SK-N-DZ (cell line): ENCODE data around the gene CACNB1.
"Not testable (repeated sequence)": the region's sequence is repeated elsewhere in the genome, so short reads cannot be mapped to it uniquely, and the experiment has no call there.

Source experiments
- DNase-seq: peaks from one replicate; pipeline ENCODE4 v3.0.0-alpha.2; 2015; ENCODE audit warnings: low spot score

The CACNB1 gene

GRCh38 chr17:39151943-39152818 lies 45.3 kb downstream of the CACNB1 start:
- DNase-seq: no peak

GRCh38 chr17:39151150-39151942 lies 46.1 kb downstream of the CACNB1 start, which contains the start of gene PLXDC1:
Gene PLXDC1 (minus strand): TSS chr17:39151637. CDS start chr17:39151437, 200 bp downstream.
- no peak for DNase-seq

DNA sequence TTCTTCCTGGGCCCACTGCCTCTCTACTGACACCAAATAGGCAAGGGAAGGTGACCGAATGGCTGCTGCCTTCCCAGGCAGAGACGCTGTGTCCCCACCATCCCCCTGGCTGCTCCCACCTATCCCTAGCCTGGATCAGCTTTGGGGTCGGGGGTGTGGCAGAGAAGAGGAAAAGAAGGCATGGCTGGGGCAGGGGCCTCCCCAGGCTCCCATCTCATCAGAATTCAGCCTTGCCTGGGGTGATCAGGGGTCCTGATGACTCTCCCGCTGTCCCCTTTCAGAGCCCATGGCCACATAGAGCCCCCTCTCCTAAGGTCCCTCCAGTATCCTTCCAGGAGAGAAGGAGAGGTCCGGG lies 46.7 kb downstream of the CACNB1 start:
- DNase-seq: no peak

- no peak for DNase-seq
These were observed 47.3 kb downstream of the CACNB1 start for GRCh38 chr17:39150104-39150634.

DNA sequence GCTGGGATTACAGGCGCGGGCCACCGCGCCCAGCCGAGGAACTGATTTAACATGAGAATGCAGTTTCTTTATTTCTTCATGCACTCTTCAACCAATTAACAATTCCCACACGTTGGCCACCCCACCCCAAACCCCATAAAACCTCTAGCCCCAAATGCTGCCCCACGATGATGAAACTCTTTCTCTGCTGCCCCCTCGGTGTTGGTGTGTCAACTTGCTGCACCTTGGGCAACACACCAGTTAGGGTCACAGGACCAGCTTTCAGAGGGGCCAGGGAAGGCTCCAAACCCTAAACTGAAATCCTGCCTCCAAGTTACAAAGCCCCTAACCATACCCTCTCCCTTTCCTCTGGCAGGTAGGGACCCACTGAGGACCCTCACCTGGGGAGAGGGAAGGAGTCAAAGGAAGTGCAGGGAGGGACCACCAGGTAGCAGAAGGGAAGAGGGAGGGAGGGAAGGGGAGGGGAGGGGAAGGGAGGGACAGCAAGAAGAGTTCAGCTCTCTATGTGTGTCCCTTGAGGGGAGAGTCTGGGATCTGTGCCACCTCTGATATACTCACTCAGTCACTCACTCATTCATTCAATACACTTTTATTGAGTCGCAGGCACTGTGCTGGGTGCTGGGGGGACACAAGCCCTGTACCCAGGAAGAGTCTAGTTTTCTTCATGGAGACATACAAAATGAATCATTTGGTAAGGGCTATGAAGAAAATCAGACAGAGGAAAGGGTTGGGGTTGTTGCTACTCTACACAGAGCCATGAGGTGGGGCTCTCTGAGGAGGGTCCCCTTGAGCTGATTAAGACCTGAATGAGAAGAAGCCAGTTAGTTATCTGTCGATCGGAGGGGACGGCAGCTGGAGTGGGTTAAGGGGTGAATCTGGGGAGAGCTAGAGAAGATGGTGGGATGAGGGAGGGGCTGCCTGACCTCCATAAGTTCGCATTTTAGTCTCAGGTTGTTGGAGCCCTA lies 50.0 kb downstream of the CACNB1 start:
- no peak for DNase-seq

DNA sequence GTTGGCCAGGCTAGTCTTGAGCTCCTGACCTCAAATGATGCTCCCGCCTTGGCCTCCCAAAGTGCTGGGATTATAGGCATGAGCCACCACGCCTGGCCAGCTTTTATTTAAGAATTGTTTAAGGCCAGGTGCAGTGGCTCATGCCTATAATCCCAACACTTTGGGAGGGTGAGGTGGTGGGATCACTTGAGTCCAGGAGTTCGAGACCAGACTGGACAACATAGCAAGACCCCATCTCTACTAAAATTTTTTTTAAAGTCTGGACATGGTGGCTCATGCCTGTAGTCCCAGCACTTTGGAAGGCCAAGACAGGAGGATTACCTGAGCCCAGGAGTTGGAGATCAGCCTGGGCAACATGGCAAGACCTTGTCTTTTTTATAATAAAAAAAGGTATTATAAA lies 51.2 kb downstream of the CACNB1 start:
- DNase-seq: no peak

DNA sequence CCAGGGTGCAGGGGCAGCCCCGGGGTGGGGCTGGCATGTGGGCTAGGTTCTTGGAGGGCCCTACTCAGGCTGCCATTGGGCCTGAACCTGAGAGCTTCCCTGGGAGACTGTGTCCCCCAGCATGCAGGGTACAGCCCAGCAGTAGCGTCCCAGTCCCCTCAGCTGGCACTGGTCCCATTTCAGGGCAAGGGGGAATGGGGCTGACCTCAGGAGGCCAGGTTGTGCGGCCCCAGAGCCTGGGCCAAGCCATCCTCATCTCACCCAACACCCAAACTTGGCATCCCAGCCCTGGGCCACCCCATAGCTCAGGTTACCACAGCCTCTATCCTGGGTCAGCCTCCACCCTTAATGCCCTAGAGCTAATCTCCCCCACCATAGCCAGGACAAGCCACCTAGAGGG lies 52.3 kb downstream of the CACNB1 start:
- no peak for DNase-seq

- no peak for DNase-seq
These were observed 53.0 kb downstream of the CACNB1 start for GRCh38 chr17:39144416-39144840.

DNA sequence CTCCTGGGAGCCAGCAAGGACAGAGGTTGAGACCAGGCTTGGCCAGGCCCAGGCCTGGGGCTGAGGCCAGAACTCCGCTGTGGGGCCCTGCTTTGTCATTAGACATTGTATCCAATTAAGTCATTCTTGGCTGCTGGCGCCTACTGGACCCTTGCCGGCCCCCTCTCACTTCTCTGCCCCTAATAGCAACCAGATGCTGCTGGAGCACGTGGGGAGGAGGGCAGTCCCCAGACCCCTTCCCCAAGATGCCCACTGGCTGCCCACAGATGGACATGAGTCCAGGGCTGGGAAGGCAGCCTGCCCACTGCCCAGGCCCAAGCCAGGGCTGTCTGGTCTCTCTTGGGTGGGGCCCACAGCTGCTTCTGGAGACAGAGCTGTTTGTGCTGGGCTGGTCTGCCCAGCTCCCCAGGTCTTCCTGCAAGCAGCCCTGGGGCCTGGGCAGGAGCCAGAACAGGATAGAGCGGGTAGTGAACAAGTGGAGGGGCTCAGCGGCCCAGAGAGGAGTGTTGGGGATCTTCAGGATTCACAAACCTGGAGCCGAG lies 53.8 kb downstream of the CACNB1 start:
- no peak for DNase-seq

- no peak for DNase-seq
These were observed 55.4 kb downstream of the CACNB1 start for GRCh38 chr17:39141915-39142664.

DNA sequence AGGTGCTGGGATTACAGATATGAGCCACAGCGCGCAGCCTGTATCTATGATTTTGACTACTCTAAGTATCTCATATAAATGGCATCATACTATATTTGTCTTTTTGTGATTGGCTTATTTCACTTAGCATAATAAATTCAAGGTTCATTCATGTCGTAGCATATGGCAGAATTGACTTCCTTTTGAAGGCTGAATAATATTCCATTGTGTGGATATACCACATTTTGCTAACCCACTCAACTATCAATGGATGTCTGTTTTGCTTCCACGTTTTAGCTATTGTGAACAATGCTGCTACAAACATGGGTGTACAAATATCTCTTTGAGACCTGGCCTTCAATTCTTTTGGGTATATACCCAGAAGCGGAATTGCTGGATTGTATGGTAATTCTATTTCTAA lies 56.2 kb downstream of the CACNB1 start:
- no peak for DNase-seq

GRCh38 chr17:39139561-39139960 lies 57.9 kb downstream of the CACNB1 start:
- DNase-seq: no peak

DNA sequence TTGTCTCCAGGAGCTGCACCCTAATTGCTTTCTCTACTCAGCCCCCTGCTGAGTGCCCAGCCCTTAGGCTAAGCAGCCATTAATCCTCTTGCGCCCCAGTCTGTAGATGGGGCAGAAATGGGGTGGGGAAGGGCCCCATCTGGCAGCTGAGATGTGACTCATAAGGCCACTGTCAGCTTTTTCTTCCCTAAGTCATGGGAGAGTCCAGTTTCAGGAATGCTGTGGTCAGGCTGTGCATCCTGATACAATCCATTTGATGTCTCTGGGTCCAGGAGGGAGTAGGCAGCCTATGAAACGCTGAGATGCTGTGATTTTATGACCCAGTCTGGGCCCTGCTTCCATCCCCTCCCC lies 58.3 kb downstream of the CACNB1 start:
- no peak for DNase-seq

- no peak for DNase-seq
These were observed 58.9 kb downstream of the CACNB1 start for GRCh38 chr17:39138431-39139160.

- no peak for DNase-seq
These were observed 62.6 kb downstream of the CACNB1 start for GRCh38 chr17:39134878-39135277.

- no peak for DNase-seq
These were observed 65.3 kb downstream of the CACNB1 start for GRCh38 chr17:39132192-39132610.

DNA sequence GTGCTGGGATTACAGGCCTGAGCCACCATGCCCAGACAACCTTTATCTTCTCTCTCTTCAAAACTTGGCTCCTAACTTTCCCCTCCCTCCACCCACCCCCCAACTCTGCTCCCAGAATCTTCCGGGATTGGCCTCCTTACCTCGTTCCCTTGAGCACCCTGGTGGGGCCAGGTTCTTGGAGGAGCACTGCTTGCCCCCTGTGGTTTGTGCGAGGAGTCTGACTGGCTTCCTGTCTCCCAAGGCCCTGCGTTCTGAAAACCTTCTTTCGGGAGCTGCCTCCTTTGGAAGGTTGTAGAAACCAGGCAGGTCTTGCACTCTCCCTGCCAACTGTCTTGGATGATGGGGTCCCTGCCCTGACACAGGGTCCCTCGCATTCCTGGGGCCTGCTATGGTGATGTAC lies 65.9 kb downstream of the CACNB1 start:
- no peak for DNase-seq

- no peak for DNase-seq
These were observed 67.3 kb downstream of the CACNB1 start for GRCh38 chr17:39130205-39130604.

GRCh38 chr17:39129544-39129943 lies 67.9 kb downstream of the CACNB1 start:
- DNase-seq: not testable (repeated sequence)

GRCh38 chr17:39126436-39126835 lies 71.0 kb downstream of the CACNB1 start:
- DNase-seq: no peak
